DOHH2 (cell line): ENCODE data around the gene GATAD2B.

Source experiments
- CTCF ChIP-seq: fragments of 200-600 bp; sonication (generic); IDR thresholded peaks from one replicate; pipeline ENCODE4 v1.5.1; 2014; ENCODE audit warnings: antibody characterized with exemption, mild to moderate bottlenecking, low read depth, low read length; ENCODE audit not compliant: poor library complexity, severe bottlenecking
- EZH2phosphoT487 ChIP-seq: fragments of 200-600 bp; sonication (generic); IDR thresholded peaks from 2 replicates; pipeline ENCODE4 v1.6.1; 2017; ENCODE audit warnings: borderline replicate concordance, mild to moderate bottlenecking, antibody characterized with exemption, low read length, moderate library complexity, mixed read lengths

GRCh38 chr1:153934746-153935145, 12.0 kb upstream of the GATAD2B start:
- TF ChIP-seq CTCF, result no peak
- no peak for TF ChIP-seq EZH2phosphoT487
